ENCODE data around the gene MC4R.

MC4R gene

DNA sequence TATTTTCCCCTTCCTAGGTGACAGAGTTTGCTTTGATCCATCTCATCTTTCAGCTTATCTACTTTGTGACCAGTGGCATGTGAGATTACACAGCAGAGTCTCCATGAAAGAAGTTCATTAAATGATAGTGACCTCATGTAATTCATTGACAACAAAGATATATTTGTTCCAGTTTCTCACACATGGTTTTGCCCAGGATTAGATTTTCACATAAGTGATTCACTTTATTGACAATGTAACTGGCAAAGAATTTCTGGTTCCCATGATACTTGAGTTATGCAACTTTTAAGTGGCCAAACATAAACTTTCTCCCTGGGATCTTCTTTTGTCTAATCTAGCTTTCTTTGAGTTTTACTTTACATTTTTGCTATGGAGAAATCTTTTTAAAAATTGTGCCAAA lies 50.0 kb downstream of the MC4R start:
- no peak for DNase-seq

Measured in activated naive CD4-positive, alpha-beta T cell treated with anti-CD3 and anti-CD28 coated beads, Interleukin-2, amount 50 U/mL, for 16 hours (primary cell).